Activated CD8-positive, alpha-beta memory T cell treated with anti-CD3 and anti-CD28 coated beads, Interleukin-2, amount 50 U/mL, for 48 hours (primary cell): Measurements from ENCODE around the gene SOX15.

ENCODE experiments used
- DNase-seq: peaks from one replicate; pipeline ENCODE4 v3.0.0-alpha.2; 2020

SOX15 gene

DNA sequence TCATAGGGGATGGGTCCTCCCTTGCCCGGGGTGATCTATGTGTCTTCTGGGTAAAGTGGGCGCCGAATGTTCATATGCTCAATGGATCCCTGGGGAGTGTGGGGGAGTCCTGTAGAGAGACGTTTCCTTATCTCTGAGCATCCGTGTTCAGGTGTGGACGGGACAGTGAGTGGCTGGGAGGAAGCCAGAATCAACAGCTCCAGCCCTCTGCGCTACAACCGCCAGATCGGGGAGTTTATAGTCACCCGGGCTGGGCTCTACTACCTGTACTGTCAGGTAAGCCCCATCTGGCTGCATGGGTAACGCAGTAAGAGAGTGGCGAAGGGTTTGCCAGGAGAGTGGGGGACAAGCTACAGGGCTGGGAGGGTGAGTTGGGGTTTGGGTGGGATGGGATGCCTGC lies 33.3 kb downstream of the SOX15 start:
- no peak for DNase-seq

DNA sequence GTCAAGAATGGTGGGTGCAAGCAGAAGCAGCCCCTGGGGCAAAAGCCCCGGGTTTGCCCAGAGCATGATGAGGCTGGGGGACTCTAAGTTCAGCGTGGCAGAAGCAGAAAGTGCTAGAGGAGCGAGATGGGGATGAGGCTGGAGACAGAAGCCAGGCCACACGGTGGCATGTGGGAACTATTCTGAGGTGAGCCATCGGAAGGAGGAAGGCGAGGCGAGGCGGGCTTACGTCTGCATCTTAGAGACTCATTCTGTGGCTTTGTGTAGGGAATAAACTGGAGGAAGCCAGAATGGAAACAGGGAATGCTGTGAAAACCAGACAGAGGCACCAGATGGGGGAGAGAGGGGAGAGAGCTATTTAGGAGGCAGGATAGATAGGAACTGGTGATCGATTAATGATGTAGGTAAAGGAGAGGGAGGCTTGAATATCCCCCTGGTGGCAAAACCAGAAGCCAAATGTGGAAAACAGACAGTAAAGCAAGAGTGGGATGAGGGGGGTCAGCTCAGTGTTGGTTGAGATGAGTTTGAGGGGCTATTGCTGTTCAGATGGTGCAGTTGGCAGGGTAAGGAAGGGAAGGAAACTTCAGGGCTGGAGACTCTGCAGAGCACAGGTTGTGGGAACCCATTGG lies 34.5 kb downstream of the SOX15 start:
- no peak for DNase-seq

- DNase-seq: no peak
These were observed 36.5 kb downstream of the SOX15 start for GRCh38 chr17:7553356-7553755.

- no peak for DNase-seq
These were observed 37.3 kb downstream of the SOX15 start for GRCh38 chr17:7552621-7553051.

DNA sequence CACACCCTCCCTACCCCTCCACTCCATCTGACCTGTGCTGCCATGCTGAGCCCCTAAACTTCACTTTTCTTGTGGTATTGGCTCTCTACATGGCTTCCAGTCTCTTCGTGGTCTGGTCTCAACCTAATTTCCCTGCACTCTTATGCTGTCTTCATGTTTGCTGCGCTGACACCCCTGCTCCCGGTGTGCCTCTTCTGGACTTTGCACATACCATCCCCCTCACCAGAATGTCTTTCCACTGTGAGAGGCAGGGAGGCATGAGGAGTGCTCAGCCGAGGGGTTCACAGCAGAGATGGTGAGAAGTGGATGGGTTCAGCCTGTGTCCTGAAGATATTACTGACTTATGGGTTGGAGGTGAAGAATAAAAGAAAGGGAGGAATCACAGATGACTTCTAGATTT lies 38.5 kb downstream of the SOX15 start:
- DNase-seq: no peak

DNA sequence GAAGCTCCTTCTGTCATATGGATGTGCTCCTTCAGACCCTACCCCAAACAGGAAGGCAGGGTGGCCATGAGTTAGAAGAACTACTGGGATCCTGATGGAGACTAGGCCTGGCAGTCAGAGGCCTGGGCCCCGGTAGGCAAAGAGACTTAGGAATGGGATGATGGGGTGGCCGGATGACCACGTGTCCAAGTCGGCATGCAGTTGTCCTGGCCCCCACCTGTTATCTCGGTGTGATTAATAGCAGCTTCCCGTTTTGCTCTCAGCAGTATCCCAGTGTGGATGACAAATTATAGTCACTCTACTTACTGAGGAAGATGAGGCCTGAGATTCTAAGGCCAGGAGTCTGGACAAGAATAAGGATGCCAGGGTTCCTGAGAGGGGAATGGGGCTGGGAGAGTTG lies 39.5 kb downstream of the SOX15 start:
- no peak for DNase-seq

DNA sequence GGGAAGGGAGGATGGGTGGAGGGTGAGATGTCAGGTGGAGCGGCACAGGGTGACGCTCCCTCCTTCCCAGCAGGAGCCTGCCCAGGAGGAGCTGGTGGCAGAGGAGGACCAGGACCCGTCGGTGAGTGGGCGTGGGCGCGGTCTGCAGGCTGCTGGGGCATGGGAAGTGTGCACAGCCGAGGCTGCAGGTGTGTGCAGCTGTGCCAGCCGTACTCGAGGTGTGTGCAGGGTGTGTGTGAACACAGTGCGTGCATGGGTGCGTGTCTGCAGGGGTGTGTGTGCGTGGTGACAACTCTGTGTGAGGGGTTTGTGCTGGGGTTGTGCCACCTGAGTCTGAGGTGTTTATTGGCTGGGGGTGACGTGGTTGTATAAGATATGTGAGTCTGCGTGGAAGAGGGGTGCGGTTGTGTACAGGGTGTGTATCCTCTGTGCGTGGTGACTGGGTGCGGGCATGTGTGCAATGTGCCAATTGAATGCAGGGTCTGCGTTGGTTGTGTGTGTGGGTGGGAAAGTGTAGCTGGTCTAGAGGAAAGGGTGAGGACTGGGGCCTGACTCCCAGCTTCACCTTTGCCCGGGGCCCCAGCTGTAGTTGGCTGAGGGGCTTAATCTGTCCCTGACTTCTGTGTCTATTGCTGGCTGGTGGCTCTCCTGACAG lies 40.4 kb downstream of the SOX15 start:
- DNase-seq: peak; percentile 76

GRCh38 chr17:7548585-7549400 lies 41.1 kb downstream of the SOX15 start, which contains the start of gene TNFSF12:
Gene TNFSF12, plus strand, starts transcription at chr17:7549058. Its CDS starts 96 bp downstream, at chr17:7549154.
- peak; percentile 81 for DNase-seq

DNA sequence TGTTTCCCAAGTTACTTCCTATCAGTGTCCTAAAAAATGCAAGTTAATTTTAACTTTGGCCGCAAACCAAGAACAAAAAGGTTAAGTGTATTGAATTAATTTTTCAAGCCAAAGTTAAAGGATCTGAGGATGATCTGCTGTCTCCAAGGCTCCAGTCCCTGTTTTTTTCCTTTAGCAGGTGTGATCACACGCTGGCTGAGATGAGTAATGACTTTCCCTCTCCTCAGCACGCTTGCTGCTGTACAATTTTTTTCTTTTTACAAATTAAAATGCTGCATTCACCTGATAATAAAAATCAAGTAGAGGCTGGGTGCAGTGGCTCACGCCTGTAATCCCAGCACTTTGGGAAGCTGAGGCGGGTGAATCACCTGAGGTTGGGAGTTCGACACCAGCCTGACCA lies 45.0 kb downstream of the SOX15 start:
- DNase-seq: no peak

- no peak for DNase-seq
These were observed 48.7 kb downstream of the SOX15 start for GRCh38 chr17:7541074-7541621.

DNA sequence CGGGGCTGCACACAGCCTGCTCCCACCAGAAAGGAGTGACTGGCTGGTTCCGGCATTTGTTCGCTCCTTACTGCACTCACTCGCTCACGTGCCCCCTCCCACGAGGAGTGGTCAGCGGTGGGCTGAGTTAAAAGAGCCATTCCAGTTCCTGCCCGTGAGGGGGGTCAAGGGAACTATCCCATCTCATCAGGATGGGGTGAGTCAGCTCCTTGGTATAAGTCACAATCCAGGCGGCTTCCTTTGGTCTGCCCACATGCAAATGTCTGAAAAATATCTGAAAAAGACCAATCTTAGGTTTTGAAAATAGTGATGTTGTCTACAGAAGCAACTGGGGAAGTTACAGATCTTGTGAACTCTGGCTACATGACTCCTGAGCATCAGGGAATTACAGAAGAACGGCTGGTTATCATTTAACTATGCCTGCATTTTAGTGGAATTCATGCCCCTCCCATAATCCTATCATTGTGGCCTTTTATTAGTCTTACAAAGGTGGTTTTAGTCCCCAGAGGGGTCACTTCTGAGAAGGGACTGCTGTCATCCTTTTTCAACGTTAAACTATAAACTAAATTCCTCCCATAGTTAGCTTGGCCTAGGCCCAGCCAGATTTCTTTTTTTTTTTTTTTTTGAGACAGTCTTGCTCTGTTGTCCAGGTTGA lies 50.9 kb downstream of the SOX15 start:
- no peak for DNase-seq
